T-helper 2 cell (primary cell): ENCODE measurements around the gene IL1RN.

Experiments used
- DNase-seq, 5 experiments: peaks; one replicate each; pipeline versions ENCODE4 v3.0.0 to v3.0.0-alpha.2; 2012 to 2022

Gene IL1RN

DNA sequence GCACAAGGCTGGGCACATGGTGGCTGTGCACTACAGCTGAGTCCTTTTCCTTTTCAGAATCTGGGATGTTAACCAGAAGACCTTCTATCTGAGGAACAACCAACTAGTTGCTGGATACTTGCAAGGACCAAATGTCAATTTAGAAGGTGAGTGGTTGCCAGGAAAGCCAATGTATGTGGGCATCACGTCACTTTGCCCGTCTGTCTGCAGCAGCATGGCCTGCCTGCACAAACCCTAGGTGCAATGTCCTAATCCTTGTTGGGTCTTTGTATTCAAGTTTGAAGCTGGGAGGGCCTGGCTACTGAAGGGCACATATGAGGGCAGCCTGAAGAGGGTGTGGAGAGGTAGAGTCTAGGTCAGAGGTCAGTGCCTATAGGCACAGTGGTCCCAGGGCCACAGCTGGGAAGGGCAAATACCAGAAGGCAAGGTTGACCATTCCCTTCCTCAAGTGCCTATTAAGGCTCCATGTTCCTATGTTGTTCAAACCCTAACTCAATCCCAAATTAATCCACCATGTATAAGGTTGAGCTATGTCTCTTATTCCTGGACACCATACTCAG lies 2.2 kb downstream of the IL1RN start:
- DNase-seq, result no peak

DNA sequence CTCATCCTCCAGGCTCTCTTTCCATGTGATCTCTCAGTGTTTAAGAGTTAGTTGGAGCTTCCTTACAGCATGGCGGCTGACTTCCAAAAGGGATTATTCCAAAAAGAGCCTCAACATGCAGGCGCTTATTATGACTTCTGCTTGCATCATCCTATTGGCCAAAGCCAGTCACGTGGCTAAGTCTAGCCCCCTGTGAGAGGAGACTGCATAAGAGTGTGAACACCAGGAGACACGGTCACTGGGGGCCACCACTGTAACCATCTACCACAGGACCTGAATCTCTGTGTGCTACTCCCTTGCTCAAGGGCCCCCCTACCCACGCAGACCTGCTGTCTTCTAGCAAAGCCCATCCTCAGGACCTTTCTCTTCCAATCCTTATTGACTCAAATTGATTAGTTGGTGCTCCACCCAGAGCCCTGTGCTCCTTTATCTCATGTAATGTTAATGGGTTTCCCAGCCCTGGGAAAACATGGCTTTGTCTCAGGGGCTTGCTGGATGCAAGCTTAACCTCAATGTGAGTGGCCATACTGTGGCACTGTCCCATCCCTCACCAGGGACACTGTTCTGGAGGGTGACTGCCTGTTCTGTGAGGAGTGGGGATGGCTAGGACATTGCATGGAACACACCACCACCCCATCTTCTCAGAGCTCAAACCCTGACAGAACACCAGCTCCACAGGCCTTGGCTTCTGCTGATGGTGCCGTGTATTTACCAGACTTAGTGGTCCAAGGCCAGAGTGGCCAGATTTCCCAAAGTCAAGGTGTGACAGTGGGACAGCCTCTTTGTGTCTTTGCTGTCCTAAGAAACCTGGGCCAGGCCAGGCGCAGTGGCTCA lies 4.2 kb downstream of the IL1RN start:
- DNase-seq, result no peak

DNA sequence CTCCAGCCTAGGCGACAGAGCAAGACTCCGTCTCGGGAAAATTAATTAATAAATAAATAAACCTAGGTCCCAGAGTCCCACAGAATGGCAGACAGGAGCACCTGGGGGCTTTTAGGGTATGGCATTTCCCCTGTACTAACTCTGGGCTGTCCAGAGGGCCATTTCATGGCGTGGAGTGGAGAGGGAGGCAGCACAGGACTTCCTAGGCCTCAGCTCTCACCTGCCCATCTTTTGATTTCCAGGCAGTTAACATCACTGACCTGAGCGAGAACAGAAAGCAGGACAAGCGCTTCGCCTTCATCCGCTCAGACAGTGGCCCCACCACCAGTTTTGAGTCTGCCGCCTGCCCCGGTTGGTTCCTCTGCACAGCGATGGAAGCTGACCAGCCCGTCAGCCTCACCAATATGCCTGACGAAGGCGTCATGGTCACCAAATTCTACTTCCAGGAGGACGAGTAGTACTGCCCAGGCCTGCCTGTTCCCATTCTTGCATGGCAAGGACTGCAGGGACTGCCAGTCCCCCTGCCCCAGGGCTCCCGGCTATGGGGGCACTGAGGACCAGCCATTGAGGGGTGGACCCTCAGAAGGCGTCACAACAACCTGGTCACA lies 5.1 kb downstream of the IL1RN start:
- DNase-seq, result no peak

GRCh38 chr2:113133704-113134598 lies 6.6 kb downstream of the IL1RN start:
- peak in 1 of 5 experiments; percentile 50 for DNase-seq

- DNase-seq, result no peak
Observed at GRCh38 chr2:113134717-113135116, 7.3 kb downstream of the IL1RN start.

GRCh38 chr2:113135317-113135716 lies 7.9 kb downstream of the IL1RN start:
- peak in 1 of 5 experiments; percentile 22 for DNase-seq

DNA sequence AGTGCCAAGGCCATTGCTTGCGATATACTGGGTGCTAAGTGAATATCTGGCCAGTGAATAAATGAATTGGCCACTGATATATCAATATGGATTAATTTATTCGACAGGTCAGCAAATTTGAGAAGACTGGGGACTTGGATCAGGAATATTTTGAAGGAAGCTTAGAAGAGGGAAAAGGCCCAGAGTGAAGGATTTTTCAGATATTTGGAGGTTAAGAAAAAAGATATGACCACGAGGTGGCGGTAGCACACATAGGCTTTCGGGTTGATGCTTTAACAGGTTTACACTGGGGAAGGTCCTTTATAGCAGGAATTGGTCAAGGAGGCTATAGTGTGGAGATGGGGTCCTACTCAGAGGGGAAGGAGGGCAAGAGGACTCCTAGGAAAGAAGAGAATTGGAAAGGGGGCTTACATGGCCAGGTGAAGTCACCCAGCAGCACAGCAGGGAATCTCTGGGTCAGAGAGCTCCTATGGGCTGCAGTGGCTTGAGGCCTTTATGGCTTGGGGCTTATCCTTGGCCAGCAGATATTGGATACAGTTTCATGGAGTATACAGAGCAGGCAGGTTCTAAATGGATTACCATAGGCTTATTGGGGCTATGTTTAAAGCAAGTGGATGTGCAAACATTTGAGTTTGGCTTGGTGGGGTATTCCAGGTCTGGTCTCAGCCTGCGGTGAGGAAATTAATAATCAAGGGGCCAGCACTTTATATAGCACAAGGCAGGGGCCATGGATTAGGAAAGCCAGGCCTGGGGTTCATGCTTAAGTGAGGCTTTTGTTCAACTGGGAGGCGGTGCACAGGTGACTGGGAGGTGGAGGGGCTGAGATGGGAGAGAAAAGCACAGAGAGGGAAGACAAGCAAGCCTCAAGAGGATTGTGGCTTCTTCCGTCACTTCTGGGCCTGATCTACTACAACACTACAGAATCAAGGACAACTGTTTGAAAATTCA lies 9.7 kb downstream of the IL1RN start:
- peak in 1 of 5 experiments; percentile 46 for DNase-seq

DNA sequence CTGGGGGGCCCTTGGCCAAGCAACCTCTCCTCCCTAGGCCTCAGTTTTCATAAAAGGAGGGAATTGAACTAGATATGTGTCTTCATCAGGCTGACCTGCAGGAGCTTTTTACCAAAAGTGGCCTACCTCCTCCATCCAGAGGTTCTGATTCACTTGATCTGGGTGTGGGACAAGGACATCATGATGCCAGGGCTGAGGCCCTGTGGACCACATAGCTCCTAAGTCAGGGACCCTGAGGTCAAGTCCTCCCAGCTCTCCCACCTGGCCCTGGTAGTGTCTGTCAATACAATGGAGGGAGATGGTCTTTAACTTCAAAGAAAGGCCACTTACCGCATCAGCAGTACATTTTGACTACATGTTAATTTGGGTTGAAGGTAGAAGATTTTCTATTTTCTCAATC lies 10.4 kb downstream of the IL1RN start:
- no peak for DNase-seq

DNA sequence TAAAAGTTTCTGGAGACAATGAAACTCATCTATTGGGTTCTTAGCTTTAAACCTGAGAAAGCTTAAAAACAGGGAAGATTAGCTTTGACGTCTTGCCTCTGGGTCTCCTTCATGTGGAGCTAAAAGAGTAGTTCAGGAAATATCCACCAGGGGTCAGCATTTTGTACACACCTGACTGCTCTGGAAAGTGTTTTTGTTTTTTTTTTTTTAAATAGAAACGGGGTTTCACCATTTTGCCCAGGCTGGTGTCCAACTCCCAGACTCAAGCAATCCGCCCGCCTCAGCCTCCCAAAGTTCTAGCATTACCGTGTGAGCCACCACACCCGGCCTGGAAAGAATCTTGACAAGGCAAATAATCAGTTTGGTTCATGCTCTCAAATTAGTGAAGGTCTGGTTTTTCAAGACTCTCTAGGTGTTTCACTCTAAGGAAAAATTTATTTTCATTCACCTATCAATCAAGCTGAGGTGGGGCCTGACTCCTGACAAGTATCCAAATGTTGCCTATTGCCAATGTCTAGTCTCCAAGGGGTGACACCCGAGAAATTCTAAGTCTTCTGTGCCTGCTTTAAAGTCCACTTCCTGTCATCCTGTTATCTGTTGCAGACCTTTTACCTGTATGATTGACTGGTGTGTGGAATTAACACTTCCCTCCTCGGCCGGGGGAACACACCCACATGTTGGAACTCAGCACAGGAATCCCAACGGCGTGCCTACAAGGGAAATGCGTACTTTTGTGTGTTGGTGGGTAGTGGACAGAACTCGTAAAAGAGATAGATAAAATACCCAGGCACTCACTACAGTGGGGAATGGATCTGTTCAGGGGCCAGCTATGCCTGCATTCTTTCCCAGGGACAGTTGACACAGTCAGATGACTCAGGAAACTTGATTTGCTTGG lies 11.3 kb downstream of the IL1RN start:
- DNase-seq, result peak in 2 of 5 experiments; percentile 58 to 84

DNA sequence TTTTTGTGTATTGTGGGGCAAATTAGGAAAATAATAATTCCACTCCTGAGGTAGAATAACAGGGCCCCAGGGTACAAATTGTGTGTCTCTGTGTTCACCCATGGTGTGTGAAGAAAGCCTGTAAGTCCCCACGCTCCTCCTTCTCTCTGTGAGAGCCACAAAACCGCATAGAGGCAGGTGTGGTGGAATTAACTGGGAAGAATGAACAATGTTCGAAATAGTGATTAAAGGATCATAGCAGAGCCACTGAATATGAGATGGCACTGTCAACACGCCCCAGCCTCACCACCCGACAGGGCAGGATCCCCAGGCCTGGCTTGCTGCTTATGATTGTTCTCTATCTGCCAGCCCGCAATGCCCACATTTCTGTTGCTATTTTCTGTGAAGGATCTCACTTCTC lies 14.1 kb downstream of the IL1RN start:
- DNase-seq, result no peak

DNA sequence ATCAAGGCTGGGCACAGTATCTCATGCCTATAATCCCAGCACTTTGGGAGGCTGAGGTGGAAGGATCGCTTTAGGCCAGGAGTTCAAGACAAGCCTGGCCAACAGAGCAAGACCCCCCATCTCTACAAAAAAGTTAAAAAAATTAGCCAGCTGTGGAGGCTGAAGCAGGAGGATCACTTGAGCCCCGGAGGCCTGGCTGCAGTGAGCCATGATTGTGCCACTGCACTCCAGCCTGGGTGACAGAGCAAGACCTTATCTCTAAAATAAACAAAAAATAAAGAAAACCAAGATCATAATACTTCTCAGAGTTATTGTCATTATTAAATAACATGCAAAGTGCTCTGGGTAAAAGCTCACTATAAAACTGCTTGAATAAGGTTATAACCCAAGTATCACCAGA lies 14.9 kb downstream of the IL1RN start:
- DNase-seq, result no peak

DNA sequence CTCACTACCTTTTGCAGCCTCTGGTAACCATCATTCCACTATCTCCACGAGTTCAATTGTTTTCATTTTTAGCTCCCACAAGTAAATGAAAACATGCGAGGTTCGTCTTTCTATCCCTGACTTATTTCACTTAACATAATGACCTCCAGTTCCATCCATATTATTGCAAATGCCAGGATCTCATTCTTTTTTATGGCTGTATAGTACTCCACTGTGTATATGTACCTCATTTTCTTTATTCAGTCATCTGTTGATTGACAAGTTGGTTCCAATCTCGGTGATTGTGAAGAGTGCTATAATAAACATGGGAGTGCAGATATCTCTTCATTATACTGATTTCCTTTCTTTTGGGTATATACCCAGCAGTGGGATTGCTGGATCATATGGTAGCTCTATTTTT lies 16.9 kb downstream of the IL1RN start:
- no peak for DNase-seq

DNA sequence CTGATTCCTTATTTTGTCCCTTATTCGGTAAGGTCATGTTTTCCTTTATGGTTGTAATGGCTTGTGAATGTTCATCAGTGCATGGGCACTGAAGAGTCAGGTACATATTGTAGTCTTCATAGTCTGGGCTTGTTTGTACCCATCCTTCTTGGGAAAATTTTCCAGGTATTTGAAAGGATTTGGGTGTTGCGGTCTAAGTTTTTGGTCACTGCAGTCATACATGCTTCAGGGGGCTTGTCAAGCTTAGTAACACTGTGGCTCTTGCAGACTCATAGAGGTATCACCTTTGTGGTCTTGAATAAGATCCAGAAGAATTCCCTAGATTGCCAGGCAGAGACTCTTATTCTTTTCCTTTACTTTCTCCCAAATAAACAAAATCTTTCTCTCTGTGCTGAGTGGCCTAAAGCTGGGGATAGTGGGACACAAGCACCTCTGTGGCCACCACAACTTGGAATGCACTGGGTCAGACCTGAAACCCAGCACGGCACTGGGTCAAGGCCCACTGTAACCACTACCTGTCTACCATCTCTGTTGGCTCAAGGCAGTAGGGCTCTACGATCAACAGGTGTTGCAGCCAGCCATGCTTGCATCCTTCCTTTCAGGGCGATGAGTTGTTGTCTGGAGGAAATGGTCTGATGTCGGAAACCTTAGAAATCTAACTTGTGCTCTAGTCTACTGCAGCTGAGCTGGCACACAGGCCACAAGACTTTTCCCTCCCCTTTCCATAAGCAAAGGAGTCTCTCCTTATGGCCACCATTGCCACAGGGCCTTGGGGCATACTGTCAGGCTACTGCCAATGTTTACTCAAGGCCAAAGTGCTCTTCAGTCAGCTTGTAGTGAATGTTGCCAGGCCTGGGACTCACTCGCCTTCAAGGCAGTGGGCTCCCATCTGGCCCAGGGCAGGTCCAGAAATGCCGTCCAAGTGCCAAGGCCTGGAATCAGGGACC lies 21.5 kb downstream of the IL1RN start:
- no peak for DNase-seq

DNA sequence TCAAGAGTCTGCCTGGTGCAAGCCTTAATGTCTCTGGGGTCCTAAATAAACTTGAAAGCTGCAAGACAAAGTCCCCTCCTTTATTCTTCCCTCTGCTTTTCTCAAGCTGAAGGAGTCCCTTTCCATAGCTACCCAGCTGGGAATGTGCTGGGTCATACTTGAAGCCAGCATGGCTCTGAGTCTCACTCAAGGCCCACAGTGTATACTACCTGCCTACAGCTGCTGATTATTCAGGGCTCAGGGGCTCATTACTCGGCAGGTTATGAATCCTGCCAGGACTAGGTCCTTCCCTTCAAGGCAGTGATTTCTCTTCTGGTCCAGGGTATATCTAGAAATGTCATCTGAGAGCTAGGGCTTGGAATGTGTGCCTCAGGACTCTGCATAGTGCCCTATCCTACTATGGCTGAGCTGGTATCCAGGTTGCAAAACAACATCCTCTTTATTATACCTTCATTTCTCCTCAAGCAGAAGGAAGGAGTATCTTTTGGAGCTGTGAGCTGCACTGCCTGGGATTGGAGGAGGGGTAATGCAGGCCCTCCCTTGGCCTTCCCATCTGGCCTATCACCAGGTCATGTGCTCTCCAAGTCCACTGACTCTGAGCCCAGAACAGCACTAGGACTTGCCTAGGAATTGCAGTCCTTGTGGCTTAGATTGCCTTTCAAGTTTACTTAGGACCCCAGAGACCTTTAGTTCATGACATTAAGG lies 22.3 kb downstream of the IL1RN start:
- no peak for DNase-seq

DNA sequence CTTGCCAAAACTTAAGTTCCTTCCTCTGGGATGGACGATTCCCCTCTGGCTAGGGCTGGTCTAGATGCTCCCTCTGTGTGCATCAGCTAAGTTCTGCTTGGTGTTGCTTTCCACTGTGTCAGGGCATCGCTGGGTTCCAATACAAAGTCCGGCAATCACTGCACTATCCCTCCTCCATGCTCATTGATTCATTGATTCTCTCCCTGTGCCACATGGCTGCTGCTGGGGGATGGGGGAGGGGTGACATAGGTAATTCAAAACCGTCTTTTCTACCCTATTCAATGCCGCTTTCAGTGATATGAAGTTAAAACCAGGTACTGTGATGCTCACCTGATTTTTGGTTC lies 22.8 kb downstream of the IL1RN start:
- DNase-seq, result no peak

GRCh38 chr2:113155331-113155730 lies 27.9 kb downstream of the IL1RN start:
- DNase-seq, result no peak

GRCh38 chr2:113156278-113157117 lies 29.1 kb downstream of the IL1RN start:
- peak in 1 of 5 experiments; percentile 55 for DNase-seq
